ENCODE measurements around the gene DARS2. TPM values are rescaled to one million over a fixed set of nuclear protein-coding genes. Genes with fewer than 3 reads are reported as not detected.
"Not testable (repeated sequence)": the region's sequence is repeated elsewhere in the genome, so short reads cannot be mapped to it uniquely, and the experiment has no call there.

Gene DARS2
- polyA plus RNA-seq (ENCODE audit: insufficient read length in 3 of 3): 10 to 100 TPM; 26.6 to 29.1 (median 28.3) TPM

DNA sequence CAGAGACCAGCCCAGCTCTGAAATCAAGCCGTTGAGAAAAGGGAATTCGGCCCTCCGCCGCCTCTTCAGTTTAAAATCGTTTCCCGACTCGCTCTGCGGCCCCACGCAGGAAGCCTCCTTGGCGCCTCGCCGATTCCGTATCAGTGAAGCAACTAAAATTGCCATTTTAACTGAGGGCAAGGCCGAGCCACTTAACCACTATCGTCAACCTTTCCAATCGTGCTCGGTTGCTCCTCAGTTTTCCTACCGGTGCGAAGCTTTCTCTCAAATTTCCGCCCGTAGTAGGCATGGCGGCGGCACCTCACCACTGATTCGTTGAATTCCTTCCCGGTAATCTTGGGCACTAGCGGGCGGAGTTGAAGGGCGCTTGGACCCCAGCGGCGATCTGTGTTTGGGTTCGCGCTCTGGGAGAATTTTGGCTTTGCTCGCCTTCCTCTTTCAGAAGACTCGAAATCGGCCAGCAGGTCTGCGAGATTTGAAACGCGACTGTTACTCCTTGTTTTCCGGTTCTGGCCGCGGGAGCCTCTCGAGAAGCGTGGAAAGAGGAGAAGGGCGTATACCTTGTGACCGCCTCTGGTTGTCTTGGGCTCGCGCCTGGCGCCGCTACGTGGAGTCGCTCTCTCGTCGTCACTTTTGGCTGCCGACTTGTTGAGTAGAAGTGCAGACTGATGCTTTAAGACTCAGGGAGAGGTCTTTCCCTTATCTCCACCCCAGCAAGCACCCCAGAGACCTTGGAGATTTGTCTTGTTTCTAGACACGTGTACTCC is at the start of gene DARS2, which contains the start of gene CENPL:
TSS of gene DARS2 (plus strand) at position 359 of the 767 bp plus-strand sequence. CDS start 557 bp downstream, outside the sequence.
TSS of gene CENPL (minus strand) at position 569 of the 767 bp plus-strand sequence. CDS start 13,584 bp downstream, outside the sequence.
- peak; percentile 94 to 95 (median 95) for DNase-seq (ENCODE audit: low read depth in 3 of 3, low spot score in 2 of 3)

- no peak for DNase-seq (ENCODE audit: low read depth in 3 of 3, low spot score in 2 of 3)
Observed at GRCh38 chr1:173775578-173776226, 48.8 kb upstream of the DARS2 start.

- DNase-seq (ENCODE audit: low read depth in 3 of 3, low spot score in 2 of 3): no peak
Observed at GRCh38 chr1:173779936-173780335, 44.5 kb upstream of the DARS2 start.

DNA sequence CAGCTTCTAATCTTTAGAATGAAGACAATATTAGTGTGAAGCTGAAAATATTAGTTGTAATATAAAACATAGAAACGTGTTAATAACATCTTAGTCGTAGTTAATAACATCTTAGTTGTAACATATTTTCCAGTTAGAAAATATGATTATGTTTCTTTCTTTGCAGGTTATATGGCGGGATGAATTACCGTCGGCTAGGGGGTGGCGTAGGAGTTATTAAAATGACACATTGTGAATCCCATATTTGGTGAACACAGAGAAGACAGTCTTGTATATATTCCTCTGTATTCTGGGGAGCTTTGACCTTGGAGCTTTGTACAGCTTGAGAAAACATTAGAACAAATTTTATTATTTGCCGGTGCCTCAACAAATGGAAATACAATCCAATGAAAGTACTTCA is 39.5 kb upstream of the DARS2 start:
- no peak for DNase-seq (ENCODE audit: low read depth in 3 of 3, low spot score in 2 of 3)

GRCh38 chr1:173789841-173790240 is 34.6 kb upstream of the DARS2 start:
- DNase-seq (ENCODE audit: low read depth in 3 of 3, low spot score in 2 of 3): no peak

GRCh38 chr1:173798078-173798477 is 26.4 kb upstream of the DARS2 start:
- DNase-seq (ENCODE audit: low read depth in 3 of 3, low spot score in 2 of 3): no peak

DNA sequence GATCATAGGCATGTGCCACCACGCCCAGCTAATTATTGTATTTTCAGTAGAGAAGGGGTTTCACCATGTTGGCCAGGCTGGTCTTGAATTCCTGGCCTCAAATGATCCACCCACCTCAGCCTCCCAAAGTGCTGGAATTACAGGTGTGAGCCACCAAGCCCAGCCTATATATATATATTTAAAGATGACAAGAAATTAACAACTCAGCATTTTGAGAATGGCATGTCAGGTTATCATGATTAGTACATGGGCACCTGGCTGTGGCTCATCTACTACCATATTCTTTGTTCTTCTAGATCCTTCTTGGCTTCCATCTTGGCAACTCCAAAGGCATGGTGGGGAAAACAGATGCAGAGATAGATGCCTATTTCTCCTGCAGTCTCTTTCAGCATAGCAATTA is 24.5 kb upstream of the DARS2 start:
- not testable (repeated sequence) for DNase-seq (ENCODE audit: low read depth in 3 of 3, low spot score in 2 of 3)

DNA sequence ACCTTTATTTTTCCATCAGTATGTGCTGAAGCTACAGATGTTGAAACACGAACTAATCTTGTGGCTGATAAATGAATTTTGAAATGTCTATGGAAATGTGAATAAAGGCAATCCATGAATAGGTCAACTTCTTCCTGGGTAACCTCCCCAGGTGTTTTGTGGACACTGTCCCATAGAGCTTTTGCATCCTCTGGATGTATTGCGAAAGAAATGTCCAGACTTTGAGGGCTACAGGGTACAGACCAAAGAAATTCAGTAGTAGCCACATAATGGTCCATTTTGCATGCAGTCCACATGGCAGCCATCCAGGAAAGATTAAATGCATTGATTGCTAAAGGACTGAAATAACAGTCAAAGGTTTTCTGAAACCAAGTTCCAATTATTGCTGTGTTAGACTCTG is 21.5 kb upstream of the DARS2 start:
- no peak for DNase-seq (ENCODE audit: low read depth in 3 of 3, low spot score in 2 of 3)

DNA sequence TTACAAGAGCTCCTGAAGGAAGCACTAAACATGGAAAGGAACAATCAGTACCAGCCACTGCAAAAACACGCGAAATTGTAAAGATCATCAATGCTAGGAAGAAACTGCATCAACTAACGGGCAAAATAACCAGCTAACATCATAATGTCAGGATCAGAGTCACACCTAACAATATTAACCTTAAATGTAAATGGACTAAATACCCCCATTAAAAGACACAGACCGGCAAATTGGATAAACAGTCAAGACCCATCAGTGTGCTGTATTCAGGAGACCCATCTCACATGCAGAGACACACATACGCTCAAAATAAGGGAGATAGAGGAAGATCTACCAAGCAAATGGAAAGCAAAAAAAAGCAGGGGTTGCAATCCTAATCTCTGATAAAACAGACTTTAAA is 10.8 kb upstream of the DARS2 start:
- not testable (repeated sequence) for DNase-seq (ENCODE audit: low read depth in 3 of 3, low spot score in 2 of 3)

DNA sequence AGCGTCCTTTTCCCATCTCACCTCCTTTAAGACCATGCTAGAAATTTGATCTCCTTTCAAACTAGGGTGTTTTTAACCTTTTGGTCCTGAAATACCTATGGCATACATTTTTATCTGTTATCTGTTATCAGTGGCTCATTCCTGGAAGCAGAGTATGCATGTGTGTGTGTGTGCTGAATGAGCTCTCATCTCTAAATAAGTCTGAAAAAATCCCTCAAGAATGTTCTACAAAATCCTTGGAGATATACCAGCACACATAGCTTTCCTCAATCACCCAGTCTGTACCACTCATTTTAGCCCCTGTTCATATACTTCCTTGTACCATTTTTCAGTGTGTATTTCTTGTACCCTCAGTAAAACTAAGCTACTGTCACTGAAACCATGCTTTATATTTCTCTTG is 6.0 kb upstream of the DARS2 start:
- DNase-seq (ENCODE audit: low read depth in 3 of 3, low spot score in 2 of 3): no peak

- no peak for DNase-seq (ENCODE audit: low read depth in 3 of 3, low spot score in 2 of 3)
Observed at GRCh38 chr1:173821680-173822079, 2.8 kb upstream of the DARS2 start.

GRCh38 chr1:173823781-173824314 is 625 bp upstream of the DARS2 start:
- DNase-seq (ENCODE audit: low read depth in 3 of 3, low spot score in 2 of 3): no peak

DNA sequence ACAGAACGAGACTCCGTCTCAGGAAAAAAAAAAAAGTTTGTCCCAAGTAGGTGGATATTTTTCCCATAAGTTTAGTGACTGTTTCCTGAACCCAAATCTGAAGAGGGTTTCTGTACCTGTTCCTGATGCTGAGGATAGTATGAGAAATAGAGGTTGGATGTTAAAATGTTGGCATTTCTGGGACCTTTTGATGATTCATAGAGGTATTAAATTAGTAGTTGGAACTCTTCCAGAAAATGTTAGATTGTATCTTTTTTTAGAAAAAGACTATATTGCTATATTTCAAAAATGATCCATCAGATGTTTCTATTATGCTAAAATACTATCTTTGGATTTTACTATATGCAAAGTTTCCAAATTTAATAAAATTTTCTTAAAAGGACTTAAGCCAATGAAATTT is 3.1 kb downstream of the DARS2 start:
- no peak for DNase-seq (ENCODE audit: low read depth in 3 of 3, low spot score in 2 of 3)

- DNase-seq (ENCODE audit: low read depth in 3 of 3, low spot score in 2 of 3): no peak
Observed at GRCh38 chr1:173832748-173833147, 8.3 kb downstream of the DARS2 start.

DNA sequence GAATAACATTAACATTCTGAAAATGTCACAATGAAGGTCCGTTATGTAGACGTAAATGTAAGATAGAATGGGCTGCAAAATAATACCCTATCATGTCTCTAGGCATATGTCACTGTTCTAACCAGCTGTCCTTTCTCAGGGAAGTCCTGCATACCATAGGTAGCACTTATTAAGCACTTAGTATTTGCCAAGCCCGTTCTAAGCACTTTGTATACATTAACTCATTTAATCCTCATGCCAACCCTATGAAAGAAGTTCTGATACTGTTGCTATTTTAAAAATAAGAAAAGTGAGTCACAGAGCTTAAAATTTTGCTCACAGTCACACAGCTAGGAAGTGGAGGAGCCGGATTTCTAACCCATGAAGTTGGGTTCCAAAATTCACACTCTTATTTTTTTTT is 27.6 kb downstream of the DARS2 start:
- no peak for DNase-seq (ENCODE audit: low read depth in 3 of 3, low spot score in 2 of 3)

DNA sequence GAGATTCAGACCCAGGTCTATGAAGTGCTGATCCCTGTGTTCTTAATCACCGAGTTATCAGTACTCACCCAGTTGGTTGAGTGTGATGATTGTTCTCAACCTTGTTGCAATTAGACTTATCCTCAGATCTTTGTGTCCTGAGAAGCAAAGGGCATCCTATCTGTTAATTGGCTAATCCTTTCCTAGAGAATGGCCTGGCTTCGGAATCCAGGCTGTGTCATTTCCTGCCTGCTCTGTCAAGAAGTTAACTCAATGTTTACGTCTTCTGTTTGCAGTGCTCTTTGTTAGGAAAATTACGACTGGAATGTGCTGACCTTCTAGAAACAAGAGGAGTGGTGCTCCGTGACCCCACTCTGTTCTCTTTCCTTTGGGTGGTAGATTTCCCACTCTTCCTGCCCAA is 28.6 kb downstream of the DARS2 start:
- no peak for DNase-seq (ENCODE audit: low read depth in 3 of 3, low spot score in 2 of 3)

- no peak for DNase-seq (ENCODE audit: low read depth in 3 of 3, low spot score in 2 of 3)
Observed at GRCh38 chr1:173856014-173856413, 31.5 kb downstream of the DARS2 start.

DNA sequence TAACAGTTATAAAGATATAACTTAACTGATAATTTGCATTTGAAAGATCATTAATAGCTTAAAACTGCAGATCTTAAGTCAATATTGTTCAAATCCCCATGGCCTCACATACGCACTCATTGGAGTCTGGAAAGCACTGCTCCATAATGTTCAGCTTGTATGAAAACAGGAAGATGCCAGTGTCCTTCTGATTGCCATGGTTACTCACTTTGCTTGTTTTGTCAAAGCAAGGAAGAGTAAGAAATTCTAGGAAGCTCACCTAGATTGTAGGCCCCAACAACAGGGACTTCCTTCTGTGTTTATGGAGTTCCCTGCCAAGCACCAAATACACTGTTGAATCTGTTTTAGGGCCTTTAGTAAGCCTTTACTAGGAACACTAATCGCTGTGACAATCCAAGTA is 32.4 kb downstream of the DARS2 start:
- DNase-seq (ENCODE audit: low read depth in 3 of 3, low spot score in 2 of 3): no peak

- no peak for DNase-seq (ENCODE audit: low read depth in 3 of 3, low spot score in 2 of 3)
Observed at GRCh38 chr1:173857363-173857917, 33.0 kb downstream of the DARS2 start.

- DNase-seq (ENCODE audit: low read depth in 3 of 3, low spot score in 2 of 3): not testable (repeated sequence)
Observed at GRCh38 chr1:173859547-173859946, 35.1 kb downstream of the DARS2 start.

- DNase-seq (ENCODE audit: low read depth in 3 of 3, low spot score in 2 of 3): no peak
Observed at GRCh38 chr1:173860065-173860464, 35.6 kb downstream of the DARS2 start.
